Endometrial microvascular endothelial cells (primary cell): ENCODE measurements around the gene SUSD4. TPM values are rescaled to one million over a fixed set of nuclear protein-coding genes. Genes with fewer than 3 reads are reported as not detected.

Experiments used
- in situ Hi-C: cut with HindIII; loops from 2 replicates; pipeline ENCODE4 v1.10.0; 2017; ENCODE audit warnings: low sequenced_read_pairs, low pct_unique_long_range_greater_than_20kb; ENCODE audit errors: inconsistent ontology term
- total RNA-seq: library from RNA; depleted of rRNA; stranded (reverse); fragments of >200 nt; gene quantifications from one replicate; pipeline ENCODE4 v1.2.3, GENCODE V29; 2015; ENCODE audit errors: inconsistent ontology term

The SUSD4 gene
- total RNA-seq, 1 donor from 2014 or later, result not detected

DNA sequence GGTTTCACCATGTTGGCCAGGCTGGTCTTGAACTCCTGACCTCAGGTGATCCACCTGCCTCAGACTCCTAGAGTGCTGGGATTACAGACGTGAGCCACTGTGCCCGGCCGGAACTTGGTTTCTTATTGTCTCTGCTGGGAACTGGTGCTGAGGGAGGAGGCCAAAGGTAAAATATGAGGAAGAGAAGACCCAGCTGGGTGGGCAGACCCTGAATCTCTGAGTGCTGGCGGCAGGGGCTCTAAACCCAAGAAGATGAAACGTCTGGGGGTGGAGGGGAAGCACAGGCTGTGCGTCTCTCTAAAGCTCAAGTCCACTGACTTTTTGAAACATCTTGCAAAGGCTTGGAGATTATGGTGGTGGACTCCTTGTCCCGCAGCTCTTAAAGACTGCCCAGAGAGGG, 138.9 kb downstream of the SUSD4 start:
- in situ Hi-C loops, result no loop called here

DNA sequence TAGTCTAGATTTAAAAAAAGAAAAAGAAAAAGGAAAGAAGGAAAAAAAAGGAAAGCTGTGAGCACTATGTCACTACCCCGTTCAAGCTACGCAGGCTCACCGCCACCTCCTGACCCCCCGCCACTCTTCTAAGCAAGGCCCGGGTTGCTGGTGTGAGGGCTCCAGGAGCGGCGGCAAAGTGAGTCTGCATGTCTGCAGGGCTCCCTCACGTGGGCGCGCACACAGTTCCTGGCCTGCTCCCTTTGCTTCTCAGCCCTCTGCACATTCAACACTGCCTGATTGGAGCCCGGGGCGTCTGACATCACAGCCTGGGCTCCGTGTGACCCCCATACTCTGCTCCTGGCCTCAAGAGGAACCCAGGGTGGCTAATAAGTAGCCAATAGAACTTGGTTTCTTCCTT, 139.5 kb downstream of the SUSD4 start:
- in situ Hi-C loops, result no loop called here

DNA sequence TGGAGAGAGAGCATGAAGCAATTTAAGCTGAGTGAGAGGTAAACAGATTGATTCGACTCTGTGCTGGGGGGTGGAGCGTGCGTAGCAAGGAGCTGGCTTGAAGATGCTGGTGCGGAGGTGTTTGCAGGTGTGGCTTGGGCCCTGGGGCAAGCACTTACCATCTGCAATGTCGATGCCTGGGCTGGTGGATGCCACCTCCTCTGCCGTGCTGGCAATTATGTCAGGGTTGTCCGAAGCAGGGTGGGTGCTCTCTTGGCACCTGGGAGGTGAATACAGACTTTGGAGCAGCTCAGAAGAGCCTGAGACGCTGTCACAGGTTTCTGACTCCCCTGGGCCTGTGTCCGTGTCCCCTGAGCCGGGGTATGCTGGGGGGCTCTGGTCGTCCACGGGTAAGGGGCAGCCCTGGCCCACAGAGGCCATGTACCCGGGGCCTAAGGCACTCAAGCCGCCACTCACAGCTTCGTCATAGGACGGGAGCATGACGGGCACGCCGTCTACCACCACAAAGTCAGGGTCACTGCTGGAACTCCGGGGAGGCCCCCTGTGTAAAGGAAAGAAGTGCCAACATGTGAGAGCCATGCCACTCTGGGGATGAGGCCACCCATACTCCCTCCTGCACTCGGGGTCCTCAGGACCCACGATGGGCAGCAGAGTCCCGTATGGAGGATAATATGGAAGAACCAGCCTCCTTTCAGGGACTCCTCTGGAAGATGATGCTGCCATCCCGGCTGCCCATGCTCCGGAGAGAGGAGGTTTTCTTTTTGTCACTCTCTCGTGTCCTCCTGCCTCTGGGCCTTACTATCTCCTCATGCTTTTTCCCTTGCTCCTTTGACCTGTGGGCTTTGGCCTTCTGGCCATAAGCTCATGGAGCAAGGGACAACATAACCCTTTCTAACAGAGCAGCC, 140.6 kb downstream of the SUSD4 start:
- in situ Hi-C loops, result no loop called here

DNA sequence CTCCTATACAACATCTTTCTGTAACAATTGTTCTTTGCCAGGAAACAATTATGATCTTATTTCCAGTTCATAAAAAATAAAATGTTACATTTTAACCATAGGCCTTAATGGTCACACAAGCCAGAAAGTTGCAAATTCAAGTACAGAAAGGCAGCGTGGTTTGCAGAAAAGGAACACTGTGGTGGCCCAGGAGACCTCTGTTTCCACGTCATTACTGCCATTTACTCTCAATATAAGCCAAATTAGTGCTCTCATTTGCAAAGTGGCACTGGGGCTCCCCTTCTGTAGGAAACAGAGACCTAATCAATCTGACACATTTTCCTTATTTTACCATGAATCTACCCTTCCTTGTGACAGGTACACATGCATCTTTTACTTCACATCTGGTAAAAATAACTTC, 141.6 kb downstream of the SUSD4 start:
- in situ Hi-C loops, result no loop called here

DNA sequence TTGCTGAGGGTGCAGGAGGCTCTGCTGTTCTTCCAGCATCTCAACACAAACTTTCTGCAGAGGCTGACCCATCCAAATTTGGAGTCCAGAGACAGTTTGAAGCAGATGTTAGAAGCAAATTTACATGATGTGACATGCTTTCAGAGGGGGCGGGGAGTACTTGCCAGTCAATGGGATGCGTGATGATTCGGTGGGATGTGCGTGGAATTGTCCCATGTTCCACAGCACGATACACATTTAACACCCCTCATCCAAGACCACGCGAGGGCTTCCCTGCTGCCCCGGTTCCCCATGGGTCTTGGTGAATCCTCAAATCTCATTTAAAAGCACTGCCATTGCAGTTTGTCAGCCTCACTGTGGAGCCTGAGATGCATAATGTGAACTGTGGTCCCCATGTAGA, 142.3 kb downstream of the SUSD4 start:
- in situ Hi-C loops, result no loop called here

GRCh38 chr1:223219846-223220610, 143.9 kb downstream of the SUSD4 start:
- in situ Hi-C loops, result no loop called here

- in situ Hi-C loops, result no loop called here
Observed at GRCh38 chr1:223219318-223219635, 144.7 kb downstream of the SUSD4 start.

GRCh38 chr1:223217781-223218180, 146.2 kb downstream of the SUSD4 start:
- in situ Hi-C loops, result no loop called here

DNA sequence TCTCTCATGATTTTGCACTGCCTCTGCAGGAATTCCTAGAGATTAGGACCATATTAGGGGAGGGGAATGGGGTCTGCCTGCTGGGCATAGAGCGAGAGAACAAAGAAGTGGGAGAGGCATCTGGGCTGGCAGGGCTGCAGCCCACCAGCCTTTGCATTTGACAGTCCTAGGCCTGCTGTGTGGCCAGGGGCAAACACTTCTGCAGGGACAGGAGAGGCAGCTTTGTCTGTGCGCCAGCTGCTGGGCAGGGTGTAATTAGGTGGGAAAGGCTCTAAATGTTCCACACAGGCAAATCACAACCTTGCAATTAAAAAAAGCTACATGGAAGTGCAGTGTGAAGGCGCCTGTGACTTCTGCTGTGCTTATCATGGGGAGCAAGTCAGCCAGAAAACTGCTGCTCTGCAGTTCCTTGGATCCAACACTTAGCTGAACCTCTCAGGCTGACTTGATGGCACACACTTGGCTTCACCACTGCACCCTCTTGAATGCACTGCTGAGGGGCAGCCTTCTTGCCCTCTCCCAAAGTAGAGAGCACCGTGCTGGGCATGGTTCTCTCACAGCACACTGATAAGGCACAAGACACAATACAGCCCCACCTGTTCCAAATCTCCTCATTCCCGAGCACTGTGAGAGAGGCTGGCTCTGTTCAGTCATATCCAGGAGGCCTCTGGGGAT, 147.3 kb downstream of the SUSD4 start:
- in situ Hi-C loops, result no loop called here

DNA sequence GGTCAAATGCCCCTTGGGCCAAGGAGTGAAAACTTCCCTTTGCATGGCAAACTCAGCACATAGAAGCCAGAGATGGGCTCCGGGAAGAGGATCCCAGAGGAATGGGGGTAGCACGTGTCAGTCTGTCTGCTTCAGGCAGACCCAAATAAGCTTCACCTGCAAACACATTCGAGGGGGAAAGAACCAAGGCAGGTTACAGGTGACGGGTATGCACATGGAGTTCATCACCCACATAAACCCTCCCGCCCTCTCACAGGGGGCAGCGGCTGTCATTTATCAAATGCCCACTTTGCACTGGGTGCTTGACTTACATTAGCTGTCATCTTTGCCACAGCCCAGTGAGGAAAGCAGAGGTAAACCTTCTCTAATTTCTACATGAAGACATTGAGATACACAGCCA, 147.9 kb downstream of the SUSD4 start:
- in situ Hi-C loops, result no loop called here

- in situ Hi-C loops, result no loop called here
Observed at GRCh38 chr1:223215026-223215425, 148.9 kb downstream of the SUSD4 start.

- in situ Hi-C loops, result no loop called here
Observed at GRCh38 chr1:223214261-223214807, 149.6 kb downstream of the SUSD4 start.

DNA sequence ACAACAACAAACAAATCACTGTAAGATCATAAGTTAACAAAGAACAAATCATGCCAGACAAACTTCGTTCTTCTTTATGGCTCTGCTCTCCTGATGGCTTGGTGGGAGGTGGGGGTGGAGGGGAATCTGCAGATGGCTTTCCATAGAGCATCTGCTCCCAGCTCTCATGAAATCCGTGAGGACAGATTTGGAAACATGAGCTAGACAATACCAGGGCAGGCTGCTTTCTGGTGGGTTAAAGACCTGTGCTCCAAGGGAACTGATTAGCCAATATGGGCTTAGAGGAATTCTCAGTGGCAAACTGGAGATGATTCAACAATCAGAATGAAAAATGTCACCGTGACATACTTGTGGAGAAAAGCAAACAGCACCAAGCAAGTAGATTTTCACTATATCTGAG, 151.5 kb downstream of the SUSD4 start:
- in situ Hi-C loops, result no loop called here

DNA sequence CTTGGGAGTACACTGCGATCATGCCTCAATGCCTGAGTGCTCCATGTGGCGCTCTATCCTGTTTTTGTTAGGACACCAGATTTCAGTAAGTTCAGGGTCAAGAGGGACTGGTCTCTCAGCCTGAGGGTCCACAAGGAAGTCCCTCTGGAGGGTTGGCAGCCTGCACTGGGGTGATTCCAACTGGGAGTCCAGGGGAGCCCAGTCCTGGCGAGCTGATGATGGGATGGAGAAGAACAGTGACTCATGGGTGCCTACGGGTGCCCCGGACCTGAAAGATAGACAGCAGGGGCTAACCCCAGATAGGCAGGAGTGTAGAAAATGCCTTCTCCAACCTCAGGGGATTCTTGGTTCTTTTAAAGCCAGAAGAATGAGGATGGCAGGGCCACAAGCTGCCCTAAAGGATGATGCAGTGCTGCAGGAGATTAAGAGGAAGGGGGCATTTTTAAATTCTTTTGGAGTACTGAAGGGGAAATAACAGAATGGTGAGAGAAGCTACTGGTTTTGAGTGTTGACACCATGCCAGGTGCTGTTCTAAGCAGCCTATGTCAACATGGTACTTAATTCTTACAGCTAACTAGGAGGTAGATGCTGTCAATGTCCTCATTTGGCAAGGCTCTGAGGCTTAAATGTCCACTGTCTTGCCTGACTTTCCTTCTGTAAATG, 152.5 kb downstream of the SUSD4 start:
- in situ Hi-C loops, result no loop called here

DNA sequence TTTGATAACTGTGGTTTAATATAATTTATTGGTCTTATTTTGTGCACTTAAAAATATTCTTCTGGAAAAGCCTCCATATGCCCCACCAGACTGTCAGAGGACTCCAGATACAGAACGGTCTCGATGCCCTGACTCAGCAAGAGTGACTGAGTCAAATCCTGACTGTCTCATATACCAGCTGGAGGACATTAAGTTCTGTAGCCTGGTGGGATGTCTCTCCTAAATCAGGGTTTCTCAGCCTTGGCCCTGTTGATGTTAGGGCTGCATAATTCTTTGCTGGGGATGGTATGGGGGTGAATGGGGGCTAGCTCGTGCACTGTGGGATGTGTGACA, 153.2 kb downstream of the SUSD4 start:
- in situ Hi-C loops, result no loop called here

GRCh38 chr1:223209992-223210787, 153.8 kb downstream of the SUSD4 start:
- in situ Hi-C loops, result no loop called here

DNA sequence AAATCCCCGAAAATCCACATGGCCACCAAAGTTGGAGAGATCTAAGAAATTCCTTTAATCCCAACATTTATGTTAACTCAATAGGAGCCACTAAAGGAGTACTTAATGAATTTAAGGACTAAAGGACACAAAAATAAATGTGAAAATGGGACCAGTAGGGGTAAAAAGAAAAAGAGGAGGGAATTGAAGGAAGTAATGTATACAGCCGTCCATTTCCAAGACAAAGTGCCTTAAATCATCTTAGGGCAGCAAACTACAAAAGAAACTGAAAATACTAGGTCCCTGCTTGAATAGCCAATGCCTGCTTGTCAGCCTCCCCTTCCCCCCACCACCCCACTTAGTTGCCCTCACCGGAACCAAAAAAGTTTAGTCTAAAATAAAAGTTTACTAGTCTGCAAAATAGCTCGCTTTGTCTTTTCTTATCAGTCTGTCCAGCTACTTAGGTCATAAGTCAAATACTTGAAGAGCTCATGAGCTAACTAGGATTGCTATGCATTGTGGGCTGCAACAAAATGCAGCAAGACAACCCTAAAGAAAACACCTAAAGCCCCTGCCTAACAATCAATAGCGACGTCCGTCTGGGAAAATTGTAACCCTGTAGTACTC, 154.6 kb downstream of the SUSD4 start:
- in situ Hi-C loops, result no loop called here
